ENCODE data around the gene NPY5R.

DNA sequence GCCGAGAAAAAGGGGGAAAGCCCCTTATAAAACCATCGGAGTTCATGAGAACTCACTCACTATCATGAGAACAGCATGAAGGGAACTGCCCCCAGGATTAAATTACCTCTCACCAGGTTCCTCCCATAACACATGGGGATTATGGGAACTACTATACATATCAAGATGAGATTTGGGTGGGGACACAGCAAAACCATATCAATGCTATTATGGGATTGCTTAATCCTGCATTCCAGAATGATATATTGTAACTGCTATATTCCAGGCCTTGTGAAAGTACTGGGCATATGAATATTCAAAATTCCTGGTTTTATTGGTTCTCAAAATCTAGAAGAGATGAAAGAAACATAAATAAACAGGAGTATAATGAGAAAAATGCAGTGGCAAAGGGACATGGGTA, 40.6 kb upstream of the NPY5R start:
- TF ChIP-seq, protein P1, sequence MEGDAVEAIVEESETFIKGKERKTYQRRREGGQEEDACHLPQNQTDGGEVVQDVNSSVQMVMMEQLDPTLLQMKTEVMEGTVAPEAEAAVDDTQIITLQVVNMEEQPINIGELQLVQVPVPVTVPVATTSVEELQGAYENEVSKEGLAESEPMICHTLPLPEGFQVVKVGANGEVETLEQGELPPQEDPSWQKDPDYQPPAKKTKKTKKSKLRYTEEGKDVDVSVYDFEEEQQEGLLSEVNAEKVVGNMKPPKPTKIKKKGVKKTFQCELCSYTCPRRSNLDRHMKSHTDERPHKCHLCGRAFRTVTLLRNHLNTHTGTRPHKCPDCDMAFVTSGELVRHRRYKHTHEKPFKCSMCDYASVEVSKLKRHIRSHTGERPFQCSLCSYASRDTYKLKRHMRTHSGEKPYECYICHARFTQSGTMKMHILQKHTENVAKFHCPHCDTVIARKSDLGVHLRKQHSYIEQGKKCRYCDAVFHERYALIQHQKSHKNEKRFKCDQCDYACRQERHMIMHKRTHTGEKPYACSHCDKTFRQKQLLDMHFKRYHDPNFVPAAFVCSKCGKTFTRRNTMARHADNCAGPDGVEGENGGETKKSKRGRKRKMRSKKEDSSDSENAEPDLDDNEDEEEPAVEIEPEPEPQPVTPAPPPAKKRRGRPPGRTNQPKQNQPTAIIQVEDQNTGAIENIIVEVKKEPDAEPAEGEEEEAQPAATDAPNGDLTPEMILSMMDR (conservative IDR thresholded peaks at IDR 0.05 in 1 of 2, IDR thresholded peaks at IDR 0.05 in 1 of 2; ENCODE audit: low read depth in 1 of 2, low read length in 2 of 2), result no peak
- no peak for TF ChIP-seq EZH2 (IDR thresholded peaks at IDR 0.05; ENCODE audit: low read length, missing control alignments)

Measured in fibroblast of lung (primary cell).